HG02885 (cell line): ENCODE measurements around the gene STC2.
"Not testable (repeated sequence)": the region's sequence is repeated elsewhere in the genome, so short reads cannot be mapped to it uniquely, and the experiment has no call there.

Experiments
- ATAC-seq: cut with Tn5 transposase; IDR thresholded peaks from one replicate; pipeline ENCODE4 v1.9.1; 2021; ENCODE audit warnings: mild to moderate bottlenecking; ENCODE audit not compliant: unreplicated experiment, poor library complexity

The STC2 gene

DNA sequence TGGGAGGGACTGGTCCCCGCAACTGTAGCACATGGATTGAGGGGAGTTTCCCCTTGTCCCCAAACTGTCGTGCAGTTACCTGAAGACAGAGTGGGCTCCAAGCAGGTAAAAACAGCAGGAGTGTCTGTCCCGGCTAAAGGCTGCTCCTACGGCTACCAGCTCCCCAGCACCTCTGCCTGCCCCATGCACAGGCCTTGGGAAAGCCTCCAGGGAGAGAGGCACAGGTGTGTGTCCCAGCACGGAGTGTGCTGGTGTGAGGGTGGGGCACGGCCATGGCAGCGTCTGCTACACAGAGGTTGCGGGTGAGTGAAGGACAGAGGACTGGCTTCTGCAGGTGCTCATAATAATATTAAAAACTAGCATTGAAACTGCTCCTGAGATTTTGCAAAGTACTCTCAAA is 30.4 kb downstream of the STC2 start:
- ATAC-seq: no peak

DNA sequence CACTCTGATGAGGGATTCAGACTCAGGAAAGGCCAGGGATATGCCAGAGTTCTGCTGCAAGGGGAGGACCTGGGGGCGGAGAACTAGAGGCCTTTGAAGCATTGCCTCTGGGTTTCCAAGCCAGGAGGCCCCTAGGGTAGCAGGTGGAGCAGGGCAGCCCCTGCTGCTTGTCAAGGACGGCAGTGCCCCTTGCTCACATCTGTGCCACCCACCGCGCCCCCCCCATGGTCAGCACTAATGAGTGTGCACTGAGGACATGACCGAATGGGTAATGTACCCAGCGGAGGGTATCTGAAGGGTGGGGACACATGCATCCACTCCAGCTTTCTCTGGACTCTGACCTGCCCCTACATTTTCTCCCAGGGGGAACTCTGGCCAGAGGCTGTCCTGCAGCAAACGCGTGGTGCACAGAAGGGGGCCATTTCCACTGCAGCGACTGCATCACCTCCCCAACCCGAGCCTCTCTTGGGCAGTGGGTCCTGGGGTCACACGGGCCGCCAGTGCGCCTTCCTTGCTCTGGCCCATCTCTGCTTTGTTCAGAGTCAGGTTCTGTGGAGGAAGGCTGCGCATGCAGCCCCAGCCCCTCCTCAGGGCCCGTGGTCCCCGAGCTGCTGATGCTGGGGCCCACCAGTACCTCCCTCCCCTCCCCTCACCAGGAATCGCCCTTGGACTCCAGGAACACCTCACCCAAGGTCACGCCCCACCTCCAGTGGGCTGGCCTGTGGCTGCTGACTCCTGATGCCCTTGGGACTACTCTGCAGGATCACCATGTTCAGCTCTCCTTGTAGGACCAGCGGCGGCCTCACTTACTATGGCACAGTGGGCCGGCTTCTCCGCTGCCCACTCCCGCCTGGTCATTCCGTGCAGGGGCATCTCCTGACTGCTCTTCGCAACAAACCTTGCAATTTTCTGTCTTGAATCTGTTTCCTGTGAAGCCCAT is 31.2 kb downstream of the STC2 start:
- ATAC-seq: no peak

DNA sequence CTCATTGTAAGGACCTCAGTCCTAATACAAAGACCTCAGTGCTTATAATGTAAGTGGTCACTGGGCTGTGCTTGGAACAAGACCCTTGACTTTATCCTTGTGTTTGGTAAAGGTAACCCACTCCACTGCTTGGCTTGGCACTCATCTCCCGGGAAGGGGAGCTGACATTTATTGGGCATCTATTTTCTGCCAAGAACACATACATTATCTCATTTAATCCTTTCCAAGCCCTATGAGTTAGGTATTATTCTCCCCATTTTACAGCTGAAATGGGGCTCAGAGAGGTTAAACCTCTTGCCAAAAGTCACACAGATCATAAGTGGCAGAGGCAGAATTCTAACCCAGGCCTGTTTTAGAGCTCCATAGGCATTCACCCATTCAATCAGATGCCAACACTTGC is 32.4 kb downstream of the STC2 start:
- no peak for ATAC-seq

DNA sequence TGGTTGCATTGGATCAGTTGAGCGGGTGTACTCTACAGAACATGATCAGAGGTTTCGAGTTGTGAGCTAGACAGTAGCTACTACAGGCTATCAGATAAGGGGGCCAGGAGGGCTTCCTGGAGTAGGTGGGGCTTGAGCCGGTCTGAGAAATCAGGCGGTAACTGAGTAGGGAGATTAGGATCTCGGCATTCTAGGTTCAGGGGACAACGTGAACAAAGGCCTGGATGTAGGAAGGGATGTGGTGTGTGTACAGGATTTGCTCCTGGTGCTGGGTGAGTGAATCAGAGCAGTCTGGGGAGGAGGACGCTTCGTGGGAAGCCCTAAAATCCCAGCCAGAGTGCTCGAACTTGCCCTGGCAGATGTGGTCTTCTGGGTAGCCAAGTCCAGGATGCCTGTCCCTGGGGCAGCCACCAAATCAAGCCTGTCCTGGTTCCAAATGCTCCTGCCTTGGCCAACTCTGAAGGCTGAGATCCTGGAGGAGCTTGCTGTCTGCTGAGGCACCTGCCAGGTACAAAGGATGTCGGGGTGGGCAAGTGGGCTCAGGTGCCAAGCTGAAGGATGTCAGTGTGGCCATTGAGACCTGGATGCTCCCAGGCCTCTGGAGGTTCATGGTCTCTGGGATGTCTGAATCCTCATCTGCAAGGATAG is 33.4 kb downstream of the STC2 start:
- ATAC-seq: no peak

DNA sequence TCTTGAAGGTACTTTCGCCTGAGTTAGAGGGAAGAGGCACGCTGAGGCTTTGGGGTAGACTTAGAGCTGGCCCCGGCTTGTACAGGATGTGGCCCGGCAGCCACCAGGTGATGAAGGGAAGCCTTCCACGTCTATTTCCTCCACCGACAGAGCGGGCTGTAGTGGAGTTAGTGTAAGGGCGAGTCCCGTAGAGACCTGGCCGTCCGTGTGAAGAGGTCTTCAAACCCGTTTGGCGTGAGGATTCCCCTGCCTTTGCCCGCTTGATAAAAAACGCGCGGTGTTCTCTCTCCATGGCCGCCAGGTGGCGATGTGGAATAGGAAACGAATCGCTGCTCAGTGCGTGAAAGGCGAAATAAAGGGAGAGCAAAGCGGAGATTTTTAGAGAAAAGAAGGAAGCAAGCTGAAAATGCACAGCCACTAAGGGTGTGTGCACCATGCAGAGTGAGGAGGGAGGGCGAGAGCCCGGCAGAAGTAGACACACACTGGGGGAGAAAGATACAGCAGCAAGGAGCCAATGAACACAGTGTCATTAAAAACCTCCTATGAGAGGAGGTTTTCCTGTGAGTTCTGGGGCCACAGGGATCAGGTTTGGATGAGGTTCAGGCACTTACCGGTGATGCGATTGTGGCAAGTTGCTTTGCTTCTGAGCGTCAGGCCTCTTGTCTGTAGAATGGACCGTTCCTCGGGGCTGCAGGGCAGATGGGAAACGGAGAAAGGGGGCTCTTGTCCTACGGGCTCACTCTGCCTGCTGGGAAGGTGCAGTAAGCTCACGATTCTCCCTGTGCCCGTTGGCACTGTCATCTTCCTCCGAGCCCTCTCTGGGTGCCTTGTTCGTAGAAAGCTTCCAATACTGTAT is 34.2 kb downstream of the STC2 start:
- peak; percentile 76 for ATAC-seq

DNA sequence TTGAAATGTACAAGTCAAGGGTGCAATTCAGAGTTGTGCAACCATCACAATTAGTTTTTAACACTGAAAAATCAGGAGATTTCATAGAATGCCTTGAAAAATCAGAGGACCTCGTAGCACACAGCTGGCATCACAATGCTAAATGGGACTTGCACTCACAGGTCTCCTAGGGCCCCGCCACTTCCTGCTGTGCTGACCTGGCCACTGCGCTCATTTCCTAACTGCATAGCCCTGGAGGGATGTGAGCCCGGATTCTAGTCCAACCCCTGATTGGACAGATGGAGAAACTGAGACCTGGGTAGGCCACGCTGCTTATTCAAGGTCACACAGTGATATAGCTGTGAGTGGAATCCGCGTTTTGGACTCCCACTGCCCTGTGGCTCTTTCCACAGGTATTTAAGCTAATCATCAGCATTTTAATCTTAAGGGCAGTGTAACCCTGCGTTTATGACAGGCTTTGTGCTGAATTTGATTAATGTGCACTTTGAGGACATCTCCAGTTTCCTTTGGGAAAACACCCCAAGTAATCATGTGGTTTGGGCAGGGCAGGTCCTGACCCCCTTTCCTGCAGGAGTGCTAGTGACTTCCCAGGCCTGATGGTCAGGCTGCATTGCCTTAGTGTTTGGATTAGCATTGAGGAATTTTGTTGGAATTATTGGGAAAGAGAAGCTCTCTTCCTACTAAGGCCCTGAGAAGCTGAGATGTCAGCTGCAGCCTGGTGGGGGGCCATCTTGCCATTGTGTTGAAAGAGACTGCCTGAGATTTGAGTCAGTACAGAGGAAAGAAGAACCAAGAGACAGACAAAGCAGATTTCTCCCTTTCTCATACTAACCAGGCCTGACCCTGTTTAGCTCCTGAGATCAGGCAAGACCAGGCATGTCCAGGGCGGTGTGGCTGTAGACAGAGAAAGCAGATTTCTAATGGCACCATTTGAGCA is 36.2 kb downstream of the STC2 start:
- ATAC-seq: no peak

DNA sequence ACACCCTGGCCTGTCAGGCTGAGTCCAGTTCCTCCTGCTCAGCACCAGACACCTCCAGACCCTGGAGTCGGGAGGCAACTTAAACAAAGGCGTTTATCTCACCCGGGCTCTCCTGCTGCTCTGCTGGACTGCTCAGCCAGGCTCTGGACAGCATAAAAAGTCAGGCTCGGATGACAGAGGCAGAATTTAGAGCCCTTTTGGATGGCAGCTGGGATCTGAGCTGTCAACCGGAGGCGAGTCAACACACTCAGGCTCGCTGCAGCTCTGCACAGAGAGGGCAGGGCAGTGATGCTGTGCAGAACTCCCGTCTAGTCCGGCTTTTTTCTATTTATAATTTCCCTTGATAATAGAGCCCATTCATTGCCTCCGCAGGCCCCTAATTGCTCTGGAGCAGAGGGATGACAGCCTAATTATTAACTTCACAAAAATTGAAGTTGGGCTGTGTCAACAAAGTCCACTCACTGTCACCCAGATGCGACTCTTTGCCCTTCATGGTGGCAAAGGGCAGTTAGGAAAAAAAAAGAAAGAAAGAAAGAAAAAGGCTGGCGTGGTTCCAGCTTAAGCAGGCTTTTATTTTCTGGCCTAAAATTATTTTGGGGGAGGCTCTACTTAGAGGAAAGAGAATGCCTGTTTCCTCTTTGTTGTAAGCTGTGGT is 37.6 kb downstream of the STC2 start:
- no peak for ATAC-seq

DNA sequence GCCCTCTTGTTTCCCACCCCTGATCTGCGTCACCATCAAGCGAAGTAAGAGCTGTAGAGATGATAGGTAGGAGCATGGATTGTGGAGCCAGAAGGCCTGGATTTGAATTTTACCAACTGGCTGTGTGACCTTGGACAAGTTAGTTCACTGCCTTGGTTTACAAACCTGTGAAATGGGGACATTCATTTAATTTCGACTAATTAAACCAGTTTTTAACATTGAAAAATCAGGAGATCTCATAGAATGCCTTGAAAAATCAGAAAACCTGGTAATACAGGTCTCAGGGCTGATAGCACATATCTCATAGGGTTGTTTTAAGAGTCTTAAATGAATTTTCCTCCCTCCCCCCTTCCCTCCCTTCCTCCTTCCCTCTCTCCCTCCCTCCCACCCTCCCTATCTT is 38.8 kb downstream of the STC2 start:
- ATAC-seq: no peak

DNA sequence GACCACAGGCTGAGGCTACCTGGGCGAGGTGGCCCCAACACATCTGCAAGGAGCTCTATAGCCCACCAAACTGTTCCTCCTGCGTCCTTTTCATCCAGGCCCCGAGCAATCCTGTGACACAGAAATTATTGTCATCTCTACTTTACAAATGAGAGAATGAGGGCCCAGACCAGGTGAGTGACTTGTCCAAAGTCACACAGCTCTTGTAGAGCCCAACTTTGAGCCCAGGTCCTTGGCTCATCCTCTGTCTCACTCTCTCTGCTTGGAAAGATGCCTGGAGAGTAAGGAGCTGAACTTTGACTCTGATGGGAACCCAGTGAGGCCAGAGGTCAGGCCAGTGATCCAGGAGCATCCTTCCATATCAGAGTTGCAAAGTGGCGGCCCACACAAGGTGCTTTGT is 39.6 kb downstream of the STC2 start:
- no peak for ATAC-seq

DNA sequence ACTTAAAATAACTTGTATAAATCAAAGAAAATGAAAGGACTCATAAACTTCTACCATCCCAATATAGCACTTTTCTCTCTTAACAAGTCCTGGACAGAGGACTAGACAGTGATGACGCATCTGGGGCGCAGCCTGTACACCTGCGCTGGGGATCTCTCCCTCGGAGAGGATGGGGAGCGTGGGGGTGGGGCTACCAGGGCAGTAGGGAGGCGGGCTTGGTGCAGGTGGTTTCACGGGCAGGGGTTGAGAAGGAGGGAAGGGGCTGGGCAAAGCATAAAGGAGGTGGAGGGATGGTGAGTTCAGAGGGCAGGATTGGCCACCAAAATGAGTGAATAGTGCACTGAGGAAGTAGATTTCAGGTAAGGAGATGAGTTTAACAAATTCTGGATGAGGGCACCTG is 41.1 kb downstream of the STC2 start:
- no peak for ATAC-seq

DNA sequence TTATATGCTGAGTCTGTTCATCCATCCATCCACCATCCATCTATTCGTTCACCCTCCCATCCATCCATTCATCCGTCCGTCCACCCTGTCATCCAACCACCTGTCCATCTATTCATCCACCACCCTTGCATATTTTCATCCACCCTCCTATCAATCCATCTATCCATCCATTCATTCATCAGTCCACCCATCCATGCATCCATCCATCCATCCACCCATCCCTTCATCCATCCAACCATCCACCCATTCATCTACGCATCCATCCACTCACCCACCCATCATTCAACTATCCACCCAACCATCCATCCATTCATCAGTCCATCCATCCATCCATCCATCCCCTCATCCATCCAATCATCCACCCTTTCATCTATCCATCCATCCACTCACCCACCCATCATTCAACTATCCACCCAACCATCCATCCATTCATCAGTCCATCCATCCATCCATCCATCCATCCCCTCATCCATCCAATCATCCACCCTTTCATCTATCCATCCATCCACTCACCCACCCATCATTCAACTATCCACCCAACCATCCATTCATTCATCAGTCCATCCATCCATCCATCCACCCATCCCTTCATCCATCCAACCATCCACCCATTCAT is 43.8 kb downstream of the STC2 start:
- not testable (repeated sequence) for ATAC-seq

DNA sequence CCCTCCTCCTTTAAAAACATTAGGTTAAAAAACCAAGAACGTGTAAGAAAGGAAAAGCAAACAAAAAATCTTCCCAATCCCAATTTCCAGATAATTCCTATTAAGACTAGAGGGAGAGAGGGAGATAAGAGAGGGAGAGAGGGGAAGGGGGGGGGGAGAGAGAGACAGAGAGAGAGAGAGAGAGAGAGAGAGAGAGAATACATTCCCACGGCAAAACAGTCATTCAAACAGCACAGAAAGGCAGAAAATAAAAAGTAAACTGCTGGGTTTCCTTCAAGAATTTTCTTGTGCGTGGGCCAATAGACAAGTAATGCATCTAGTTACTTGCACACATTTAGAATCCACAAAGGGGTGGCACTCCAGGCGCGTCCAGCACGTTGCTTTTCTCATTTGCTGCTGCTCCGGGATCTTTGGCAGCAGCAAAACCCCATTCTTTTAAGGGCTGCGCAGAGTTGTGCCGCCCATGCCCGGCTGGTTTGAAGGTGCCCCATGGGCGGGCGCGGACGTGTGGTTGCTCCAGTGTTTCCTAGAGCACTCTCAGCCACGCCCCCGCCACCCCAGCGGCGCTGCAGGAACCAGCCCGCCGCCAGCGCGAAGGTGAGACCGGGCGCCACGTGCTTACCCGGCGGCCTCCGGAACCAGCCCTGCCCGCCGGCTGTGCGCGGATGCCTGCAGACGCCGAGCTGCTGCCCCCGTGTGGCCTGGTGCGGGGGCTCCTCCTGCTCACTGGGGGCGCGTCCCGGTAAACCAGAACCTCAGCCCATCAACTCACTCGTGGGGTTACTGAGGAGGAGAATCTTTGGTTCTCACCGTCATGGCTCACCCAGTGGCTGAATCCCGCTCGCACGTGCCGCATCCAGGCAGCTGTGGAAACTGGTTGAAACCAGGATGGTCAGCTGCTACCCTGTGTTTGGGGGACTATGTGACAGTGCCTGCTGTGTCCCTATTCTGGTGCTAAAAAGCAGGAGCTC is 44.6 kb downstream of the STC2 start:
- peak; percentile 87 for ATAC-seq

DNA sequence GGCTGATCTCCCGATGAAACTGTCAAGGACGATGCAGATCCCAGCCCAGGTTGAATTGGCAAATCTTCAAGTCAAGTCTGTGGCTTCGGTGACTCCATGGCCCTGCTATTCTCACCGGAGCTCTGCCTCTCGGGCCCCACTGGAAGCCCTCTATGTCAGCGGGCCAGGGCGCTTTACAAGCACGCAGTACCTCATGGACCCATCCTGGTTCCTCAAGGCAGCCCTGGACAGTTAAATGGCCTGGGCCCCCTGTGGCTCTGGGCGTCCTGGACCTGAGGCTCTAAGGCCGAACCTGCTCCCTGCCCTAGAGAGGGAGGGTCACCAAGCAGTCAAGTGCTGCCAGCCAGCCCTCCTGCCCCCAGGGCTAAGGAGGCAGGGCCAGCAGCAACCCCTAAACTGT is 45.3 kb downstream of the STC2 start:
- ATAC-seq: no peak

DNA sequence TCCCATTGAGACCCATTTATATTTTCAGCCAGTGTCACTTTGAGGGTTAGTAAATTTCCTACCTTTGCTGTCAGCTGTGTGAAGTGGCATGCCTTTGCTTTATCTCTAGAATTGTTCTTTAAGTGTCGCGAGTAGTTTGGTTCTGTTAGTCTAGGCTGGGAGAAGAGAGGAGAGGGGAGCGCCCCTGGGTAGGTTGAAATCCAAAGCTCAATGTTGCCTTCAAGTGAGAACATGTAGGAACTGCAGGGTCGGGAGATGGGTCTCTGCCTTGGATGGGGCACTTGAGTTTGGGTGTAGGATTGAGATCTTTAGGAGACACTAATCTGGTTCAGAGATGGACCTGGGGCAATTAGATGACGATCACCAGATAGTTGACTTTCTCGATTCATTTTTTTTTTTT is 46.3 kb downstream of the STC2 start:
- ATAC-seq: no peak

DNA sequence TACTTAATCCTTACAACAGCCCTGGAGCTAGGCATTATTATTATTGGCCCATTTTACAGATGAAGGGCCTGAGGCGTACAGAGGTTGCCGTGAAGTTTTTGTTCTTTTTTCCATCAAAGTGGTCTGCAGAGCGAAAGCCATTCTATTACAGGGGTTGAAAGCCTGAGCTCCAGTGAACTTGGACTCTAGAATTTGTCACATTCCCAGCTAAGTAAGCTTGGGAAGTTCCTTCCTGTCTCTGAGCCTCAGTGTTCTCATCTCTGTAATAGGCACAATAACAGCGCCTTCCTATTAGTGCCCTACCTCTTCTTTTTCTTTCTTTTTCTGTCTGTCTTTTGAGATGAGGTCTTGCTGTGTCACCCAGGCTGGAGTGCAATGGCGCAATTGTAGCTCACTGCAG is 49.0 kb downstream of the STC2 start:
- no peak for ATAC-seq

DNA sequence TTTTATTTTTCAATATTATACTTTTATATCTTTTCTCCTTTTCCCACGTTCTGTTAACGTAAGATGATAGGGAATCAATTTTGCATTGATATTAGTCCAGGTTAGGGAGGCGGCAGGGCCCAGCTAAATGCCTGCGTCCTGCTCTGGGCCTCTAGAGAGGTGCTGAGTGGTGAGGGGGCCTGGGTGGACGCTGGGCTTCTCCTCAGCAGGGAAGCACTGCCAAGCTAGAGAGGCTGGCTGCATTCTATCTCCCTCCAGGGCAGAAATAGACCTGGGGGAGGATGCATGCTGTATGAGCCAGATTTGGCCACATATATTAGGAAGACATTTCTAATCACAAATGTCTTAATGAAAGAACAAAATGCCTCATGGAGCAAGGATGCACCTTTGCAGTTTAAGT is 49.6 kb downstream of the STC2 start:
- no peak for ATAC-seq

DNA sequence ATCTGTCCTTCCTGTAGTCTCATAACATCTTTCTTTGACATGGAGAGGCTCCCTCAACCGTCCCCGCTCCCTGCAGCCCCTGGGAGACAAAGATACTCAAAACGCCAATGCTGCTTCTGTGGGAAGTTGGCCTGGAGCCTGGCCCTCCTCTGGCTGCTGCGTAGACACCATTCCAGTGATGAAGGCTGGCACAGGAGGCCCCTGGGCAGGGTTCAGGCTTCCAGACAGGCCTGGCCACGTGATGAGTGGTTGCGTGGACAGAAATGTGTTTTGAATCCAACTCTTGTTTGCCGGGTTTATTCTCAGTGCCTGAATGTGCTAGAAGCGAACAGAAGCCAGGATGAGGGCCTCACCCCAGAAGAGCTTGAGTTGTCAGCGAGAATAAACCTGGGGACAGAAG is 50.0 kb downstream of the STC2 start:
- no peak for ATAC-seq

DNA sequence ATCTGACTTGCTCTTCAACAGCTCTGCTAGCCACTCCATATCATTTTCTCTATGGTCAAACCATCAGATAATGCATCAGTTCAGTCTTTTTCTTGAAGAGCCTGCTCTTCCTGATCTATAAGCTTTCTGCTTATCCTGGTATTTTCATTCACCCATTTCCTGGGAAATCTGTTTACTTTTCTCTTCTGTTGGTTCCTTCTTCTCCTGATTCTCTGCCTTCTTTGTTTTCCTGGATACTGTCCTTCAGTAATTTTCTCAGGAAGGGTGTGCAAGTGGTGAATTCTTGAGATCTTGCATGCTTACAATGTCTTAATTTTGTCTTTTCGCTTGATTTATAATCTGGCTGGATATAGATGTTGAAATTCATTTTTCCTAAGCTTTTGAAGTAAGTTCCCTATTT is 53.4 kb downstream of the STC2 start:
- ATAC-seq: no peak
